Measurements from ENCODE around the gene SOX4. TPM values are rescaled to one million over a fixed set of nuclear protein-coding genes. Genes with fewer than 3 reads are reported as not detected.

Gene SOX4
- 12.3 to 21.7 TPM (median 16.2 TPM) in 5 replicates for total RNA-seq (2022; extraction: Qiagen RNA extraction; ENCODE audit: low read depth)

DNA sequence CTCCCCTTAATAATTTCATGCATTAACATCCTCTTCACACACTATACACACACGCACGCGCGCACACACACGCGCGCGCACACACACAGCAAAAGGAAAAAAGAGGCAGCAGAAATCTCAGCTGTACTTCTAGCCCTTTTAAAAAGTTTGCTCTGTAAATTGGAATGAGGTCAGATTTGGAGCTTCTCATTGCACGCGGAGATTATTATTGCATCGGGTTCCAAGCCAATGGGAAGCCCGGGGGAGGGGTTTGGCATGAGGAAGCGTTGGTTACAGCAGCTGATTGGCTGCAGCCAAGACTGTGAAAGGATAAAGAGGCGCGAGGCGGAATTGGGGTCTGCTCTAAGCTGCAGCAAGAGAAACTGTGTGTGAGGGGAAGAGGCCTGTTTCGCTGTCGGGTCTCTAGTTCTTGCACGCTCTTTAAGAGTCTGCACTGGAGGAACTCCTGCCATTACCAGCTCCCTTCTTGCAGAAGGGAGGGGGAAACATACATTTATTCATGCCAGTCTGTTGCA lies at the start of gene SOX4:
TSS of gene SOX4 (plus strand) at position 340 of the 515 bp plus-strand sequence. CDS start 784 bp downstream, outside the sequence.

All from A549 treated with DMSO at 1 μM for 4 hours (cell line).